ENCODE results near the gene ELF2. TPM values are rescaled to one million over a fixed set of nuclear protein-coding genes. Genes with fewer than 3 reads are reported as not detected.

The ELF2 gene
- total RNA-seq, 1 experiment from 2014 or later = 44.6 TPM

- TF ChIP-seq FOXK1 (CRISPR knock-in tag; IDR thresholded peaks at IDR 0.05) = no peak
- TF ChIP-seq, protein P1, sequence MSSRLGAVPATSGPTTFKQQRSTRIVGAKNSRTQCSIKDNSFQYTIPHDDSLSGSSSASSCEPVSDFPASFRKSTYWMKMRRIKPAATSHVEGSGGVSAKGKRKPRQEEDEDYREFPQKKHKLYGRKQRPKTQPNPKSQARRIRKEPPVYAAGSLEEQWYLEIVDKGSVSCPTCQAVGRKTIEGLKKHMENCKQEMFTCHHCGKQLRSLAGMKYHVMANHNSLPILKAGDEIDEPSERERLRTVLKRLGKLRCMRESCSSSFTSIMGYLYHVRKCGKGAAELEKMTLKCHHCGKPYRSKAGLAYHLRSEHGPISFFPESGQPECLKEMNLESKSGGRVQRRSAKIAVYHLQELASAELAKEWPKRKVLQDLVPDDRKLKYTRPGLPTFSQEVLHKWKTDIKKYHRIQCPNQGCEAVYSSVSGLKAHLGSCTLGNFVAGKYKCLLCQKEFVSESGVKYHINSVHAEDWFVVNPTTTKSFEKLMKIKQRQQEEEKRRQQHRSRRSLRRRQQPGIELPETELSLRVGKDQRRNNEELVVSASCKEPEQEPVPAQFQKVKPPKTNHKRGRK (CRISPR knock-in tag; IDR thresholded peaks at IDR 0.05; ENCODE audit: borderline replicate concordance) = no peak
- TF ChIP-seq MXD4 (CRISPR knock-in tag; IDR thresholded peaks at IDR 0.05; ENCODE audit: borderline replicate concordance) = no peak
- TF ChIP-seq MAX (CRISPR knock-in tag; IDR thresholded peaks at IDR 0.05) = no peak
- no peak for TF ChIP-seq USF2 (CRISPR knock-in tag; IDR thresholded peaks at IDR 0.05)
- no peak for TF ChIP-seq ZNF317 (CRISPR knock-in tag; IDR thresholded peaks at IDR 0.05; ENCODE audit: borderline replicate concordance, low read depth)
- no peak for TF ChIP-seq FOXP4 (CRISPR knock-in tag; IDR thresholded peaks at IDR 0.05)
- no peak for TF ChIP-seq SP1 (CRISPR knock-in tag; conservative IDR thresholded peaks at IDR 0.05)
- no peak for TF ChIP-seq ZNF263 (CRISPR knock-in tag; IDR thresholded peaks at IDR 0.05; ENCODE audit: low read depth)
Observed at GRCh38 chr4:139221687-139222086, 44.7 kb upstream of the ELF2 start (continued).

DNA sequence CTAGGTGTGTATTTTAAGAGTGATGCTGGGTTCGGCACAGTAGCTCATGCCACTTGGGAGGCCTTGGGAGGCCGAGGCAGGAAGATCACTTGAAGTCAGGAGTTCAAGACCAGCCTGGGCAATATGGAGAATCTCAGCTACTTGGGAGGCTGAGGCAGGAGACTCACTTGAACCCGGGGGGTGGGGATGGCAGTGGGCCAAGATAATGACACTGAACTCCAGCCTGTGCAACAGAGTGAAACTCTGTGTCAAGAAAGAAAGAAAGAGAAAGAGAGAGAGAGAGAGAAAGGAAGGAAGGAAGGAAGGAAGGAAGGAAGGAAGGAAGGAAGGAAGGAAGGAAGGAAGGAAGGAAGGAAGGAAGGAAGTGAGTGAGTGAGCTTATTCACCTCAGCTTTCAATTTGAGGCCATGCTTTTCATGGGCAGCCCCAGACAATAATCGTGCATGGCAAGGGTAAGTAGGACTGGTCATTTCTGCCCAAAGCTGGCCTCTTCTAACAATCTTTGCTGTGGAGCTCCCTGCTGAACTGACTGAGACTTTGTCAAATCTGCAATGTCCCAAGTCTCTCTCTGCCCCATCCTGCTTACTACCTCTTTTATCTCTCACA, 42.5 kb upstream of the ELF2 start:
- H3K4me1 Mint-ChIP-seq = no peaks in the 10 kb centered on the region
- DNase-seq (ENCODE audit: low spot score) = no peak
- H3K4me3 Mint-ChIP-seq = no peak overlapping the region
- POLR2A ChIA-PET = no interaction called here
- no peaks in the 10 kb centered on the region for H3K9me3 Mint-ChIP-seq
- no peak for TF ChIP-seq CREB1 (CRISPR knock-in tag; IDR thresholded peaks at IDR 0.05)
- TF ChIP-seq TEAD4 (CRISPR knock-in tag; IDR thresholded peaks at IDR 0.05) = no peak
- TF ChIP-seq ZNF671 (CRISPR knock-in tag; IDR thresholded peaks at IDR 0.05) = no peak
- TF ChIP-seq ZNF263 (CRISPR knock-in tag; IDR thresholded peaks at IDR 0.05; ENCODE audit: low read depth) = no peak
- no peak for TF ChIP-seq TCF7 (CRISPR knock-in tag; IDR thresholded peaks at IDR 0.05; ENCODE audit: low read depth)
- no peak for TF ChIP-seq CREM (CRISPR knock-in tag; IDR thresholded peaks at IDR 0.05)
- TF ChIP-seq PRDM15 (CRISPR knock-in tag; IDR thresholded peaks at IDR 0.05) = no peak
- TF ChIP-seq FOXJ3 (CRISPR knock-in tag; IDR thresholded peaks at IDR 0.05; ENCODE audit: borderline replicate concordance) = no peak
- TF ChIP-seq NR1H2 (CRISPR knock-in tag; IDR thresholded peaks at IDR 0.05) = no peak
- TF ChIP-seq CBFB (CRISPR knock-in tag; IDR thresholded peaks at IDR 0.05; ENCODE audit: low read depth) = no peak
- no peak for TF ChIP-seq FOXK1 (CRISPR knock-in tag; IDR thresholded peaks at IDR 0.05)
- TF ChIP-seq ZNF138 (CRISPR knock-in tag; conservative IDR thresholded peaks at IDR 0.05) = no peak
- TF ChIP-seq, protein P2, sequence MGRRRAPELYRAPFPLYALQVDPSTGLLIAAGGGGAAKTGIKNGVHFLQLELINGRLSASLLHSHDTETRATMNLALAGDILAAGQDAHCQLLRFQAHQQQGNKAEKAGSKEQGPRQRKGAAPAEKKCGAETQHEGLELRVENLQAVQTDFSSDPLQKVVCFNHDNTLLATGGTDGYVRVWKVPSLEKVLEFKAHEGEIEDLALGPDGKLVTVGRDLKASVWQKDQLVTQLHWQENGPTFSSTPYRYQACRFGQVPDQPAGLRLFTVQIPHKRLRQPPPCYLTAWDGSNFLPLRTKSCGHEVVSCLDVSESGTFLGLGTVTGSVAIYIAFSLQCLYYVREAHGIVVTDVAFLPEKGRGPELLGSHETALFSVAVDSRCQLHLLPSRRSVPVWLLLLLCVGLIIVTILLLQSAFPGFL (CRISPR knock-in tag; IDR thresholded peaks at IDR 0.05; ENCODE audit: borderline replicate concordance) = no peak
- no peak for TF ChIP-seq RORB (CRISPR knock-in tag; IDR thresholded peaks at IDR 0.05)
- TF ChIP-seq, protein P1 (CRISPR knock-in tag; IDR thresholded peaks at IDR 0.05; ENCODE audit: borderline replicate concordance) = no peak
- CTCF ChIA-PET = no interaction called here
- no peaks in the 10 kb centered on the region for H3K36me3 Mint-ChIP-seq
- H3K27ac Mint-ChIP-seq = no peak overlapping the region
- no peaks in the 10 kb centered on the region; the same call in 1 of the 2 replicates for H3K27me3 Mint-ChIP-seq (ENCODE audit: low read depth)
- ATAC-seq = no peak

All from WTC11 (cell line).